ENCODE results near the gene ZNF17. TPM values are rescaled to one million over a fixed set of nuclear protein-coding genes. Genes with fewer than 3 reads are reported as not detected.
A peak's percentile ranks its signal among the peaks of the same experiment; 100 is the strongest.

Gene ZNF17
- total RNA-seq, 3 donors from 2014 or later, result 10.5 to 22.0 (median 11.2) TPM

DNA sequence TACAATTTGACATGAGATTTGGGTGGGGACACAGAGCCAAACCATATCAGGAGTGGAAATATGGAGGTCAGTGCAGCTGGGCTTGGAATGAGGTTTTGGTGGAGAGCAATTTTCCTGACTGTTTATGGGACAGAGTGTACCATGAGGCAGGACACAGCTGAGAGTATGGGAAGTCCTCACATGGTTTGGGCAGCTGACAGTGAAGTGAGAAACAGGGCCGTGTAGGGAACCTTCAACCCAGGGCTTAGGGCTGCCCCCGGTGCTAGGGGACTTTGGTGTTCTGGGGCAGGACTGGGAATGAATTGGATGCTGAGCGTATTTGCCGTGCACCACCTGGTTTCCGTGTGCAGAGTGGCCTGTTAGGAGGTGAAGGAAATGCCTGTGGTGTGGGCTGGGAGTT lies 15.3 kb upstream of the ZNF17 start:
- Histone ChIP-seq H3K9me3 (peaks cover 47 to 70% of the 10 kb centered on the region in 2 donors), H3K4me1 (no peaks in the 10 kb centered on the region), H3K4me3 (no peak overlapping the region), H3K36me3 (peaks cover 27% of the 10 kb centered on the region), H3K27ac (no peak overlapping the region), H3K27me3 (no peaks in the 10 kb centered on the region)
- no peak for DNase-seq (ENCODE audit: low spot score in 2 of 2)
- TF ChIP-seq, protein P1, sequence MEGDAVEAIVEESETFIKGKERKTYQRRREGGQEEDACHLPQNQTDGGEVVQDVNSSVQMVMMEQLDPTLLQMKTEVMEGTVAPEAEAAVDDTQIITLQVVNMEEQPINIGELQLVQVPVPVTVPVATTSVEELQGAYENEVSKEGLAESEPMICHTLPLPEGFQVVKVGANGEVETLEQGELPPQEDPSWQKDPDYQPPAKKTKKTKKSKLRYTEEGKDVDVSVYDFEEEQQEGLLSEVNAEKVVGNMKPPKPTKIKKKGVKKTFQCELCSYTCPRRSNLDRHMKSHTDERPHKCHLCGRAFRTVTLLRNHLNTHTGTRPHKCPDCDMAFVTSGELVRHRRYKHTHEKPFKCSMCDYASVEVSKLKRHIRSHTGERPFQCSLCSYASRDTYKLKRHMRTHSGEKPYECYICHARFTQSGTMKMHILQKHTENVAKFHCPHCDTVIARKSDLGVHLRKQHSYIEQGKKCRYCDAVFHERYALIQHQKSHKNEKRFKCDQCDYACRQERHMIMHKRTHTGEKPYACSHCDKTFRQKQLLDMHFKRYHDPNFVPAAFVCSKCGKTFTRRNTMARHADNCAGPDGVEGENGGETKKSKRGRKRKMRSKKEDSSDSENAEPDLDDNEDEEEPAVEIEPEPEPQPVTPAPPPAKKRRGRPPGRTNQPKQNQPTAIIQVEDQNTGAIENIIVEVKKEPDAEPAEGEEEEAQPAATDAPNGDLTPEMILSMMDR (IDR thresholded peaks at IDR 0.05), result no peak
- TF ChIP-seq POLR2A (IDR thresholded peaks at IDR 0.05) (no peak), POLR2AphosphoS5 (IDR thresholded peaks at IDR 0.05) (no peak)
- intact Hi-C loops (cut with DNase I; ENCODE audit: low total_unique reads), result no loop called here

DNA sequence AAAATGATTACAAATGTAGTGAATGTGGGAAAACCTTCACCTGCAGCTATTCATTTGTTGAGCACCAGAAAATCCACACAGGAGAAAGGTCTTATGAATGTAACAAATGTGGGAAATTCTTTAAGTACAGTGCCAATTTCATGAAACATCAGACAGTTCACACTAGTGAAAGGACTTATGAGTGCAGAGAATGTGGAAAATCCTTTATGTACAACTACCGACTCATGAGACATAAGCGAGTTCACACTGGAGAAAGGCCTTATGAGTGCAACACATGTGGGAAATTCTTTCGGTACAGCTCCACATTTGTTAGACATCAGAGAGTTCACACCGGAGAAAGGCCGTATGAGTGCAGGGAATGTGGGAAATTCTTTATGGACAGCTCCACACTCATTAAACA lies 12.1 kb upstream of the ZNF17 start:
- no peaks in the 10 kb centered on the region for H3K4me1 ChIP-seq
- intact Hi-C loops (cut with DNase I; ENCODE audit: low total_unique reads), result no loop called here
- peaks cover 76 to 83% of the 10 kb centered on the region in 2 donors for H3K9me3 ChIP-seq
- no peaks in the 10 kb centered on the region for H3K27me3 ChIP-seq
- DNase-seq (ENCODE audit: low spot score in 2 of 2), result no peak
- TF ChIP-seq, protein P1 (IDR thresholded peaks at IDR 0.05), result no peak
- TF ChIP-seq POLR2AphosphoS5 (IDR thresholded peaks at IDR 0.05), result no peak
- no peak overlapping the region for H3K27ac ChIP-seq
- H3K4me3 ChIP-seq, result no peak overlapping the region
- peaks cover 27% of the 10 kb centered on the region for H3K36me3 ChIP-seq

DNA sequence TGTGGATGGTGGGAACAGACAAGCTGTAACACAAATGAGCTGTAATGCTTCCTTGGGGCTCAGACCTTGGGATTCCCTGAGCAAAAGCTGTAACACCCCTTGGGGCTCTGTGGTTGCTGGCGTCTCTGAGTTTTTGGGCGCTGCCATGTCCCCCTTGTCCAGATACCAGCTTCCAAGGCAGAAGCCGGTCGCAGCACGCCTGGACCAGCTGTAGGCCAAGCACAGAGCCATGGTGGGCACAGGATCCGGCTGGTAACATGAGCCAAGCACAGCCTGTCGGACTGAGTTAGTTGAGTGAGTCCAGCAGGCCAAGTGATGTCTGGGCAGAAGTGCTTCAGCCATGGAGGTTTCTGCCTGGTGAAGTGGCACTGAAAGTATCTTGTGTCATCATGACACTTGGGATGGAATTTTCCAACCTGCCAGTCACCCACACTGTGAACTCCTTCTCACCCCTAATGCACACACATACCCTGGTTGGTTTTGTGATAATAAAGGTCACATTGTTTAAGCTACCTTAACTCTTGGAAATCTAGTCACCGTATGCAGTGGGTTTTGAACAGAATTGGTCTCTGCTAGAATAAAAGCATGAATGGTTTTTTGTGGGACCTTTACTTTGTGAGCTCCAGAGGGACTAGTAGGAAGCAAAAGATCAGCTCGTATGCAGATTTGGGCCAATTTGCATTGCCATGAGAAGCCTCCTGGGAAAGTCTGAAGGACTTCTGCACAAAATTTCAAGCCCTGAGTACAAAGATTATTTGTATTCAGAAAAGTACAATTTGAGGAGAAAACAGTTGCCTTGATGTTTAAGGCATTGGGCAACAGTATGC lies 7.0 kb upstream of the ZNF17 start:
- intact Hi-C loops (cut with DNase I; ENCODE audit: low total_unique reads), result no loop called here
- H3K9me3 ChIP-seq, result peaks cover 47% of the 10 kb centered on the region in 2 donors
- no peaks in the 10 kb centered on the region for H3K4me1 ChIP-seq
- DNase-seq (ENCODE audit: low spot score in 2 of 2), result no peak
- H3K36me3 ChIP-seq, result peaks cover 6% of the 10 kb centered on the region
- no peak for TF ChIP-seq POLR2AphosphoS5 (IDR thresholded peaks at IDR 0.05)
- no peak for TF ChIP-seq POLR2A (IDR thresholded peaks at IDR 0.05)
- TF ChIP-seq, protein P1 (IDR thresholded peaks at IDR 0.05), result no peak
- H3K27me3 ChIP-seq, result no peaks in the 10 kb centered on the region
- no peak overlapping the region for H3K4me3 ChIP-seq
- H3K27ac ChIP-seq, result no peak overlapping the region

DNA sequence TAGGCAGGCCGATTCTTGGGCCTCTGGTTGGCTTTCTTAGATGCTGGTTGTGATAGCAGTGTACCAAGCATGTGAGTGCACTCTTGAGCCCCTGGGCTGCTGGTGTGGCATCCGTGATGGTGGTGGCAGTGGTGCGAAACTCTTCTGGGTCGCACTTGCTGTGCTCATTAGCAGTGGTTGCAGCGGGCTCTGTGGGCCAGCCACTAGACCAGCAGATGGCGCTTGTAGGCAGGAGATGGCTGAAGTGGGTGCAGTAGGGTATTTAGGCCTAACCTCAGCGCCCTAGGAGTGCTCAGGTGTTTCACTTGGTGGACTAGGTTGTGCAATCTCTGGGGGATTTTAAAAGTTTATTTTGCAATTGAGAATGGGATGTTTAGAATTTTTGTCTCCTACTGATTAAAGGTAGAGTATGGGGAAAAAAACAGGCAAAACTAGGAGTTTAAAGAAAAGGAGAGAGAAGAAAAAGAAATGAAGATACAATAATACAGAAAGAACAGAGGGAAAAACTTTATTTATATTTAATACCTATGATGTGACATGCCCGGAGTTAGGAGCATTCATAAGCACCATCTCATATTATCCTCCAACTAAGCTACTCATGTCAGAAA lies 4.3 kb upstream of the ZNF17 start:
- DNase-seq (ENCODE audit: low spot score in 2 of 2), result peak; percentile 24 to 62
- no peaks in the 10 kb centered on the region for H3K4me1 ChIP-seq
- peaks cover 21 to 31% of the 10 kb centered on the region in 2 donors for H3K9me3 ChIP-seq
- no peak overlapping the region for H3K27ac ChIP-seq
- no peak for TF ChIP-seq POLR2A (IDR thresholded peaks at IDR 0.05)
- TF ChIP-seq, protein P1 (IDR thresholded peaks at IDR 0.05), result peak in 2 of 3 donors; percentile 40 to 43
- no peaks in the 10 kb centered on the region for H3K36me3 ChIP-seq
- H3K27me3 ChIP-seq, result no peaks in the 10 kb centered on the region
- no peak overlapping the region for H3K4me3 ChIP-seq
- intact Hi-C loops (cut with DNase I; ENCODE audit: low total_unique reads), result no loop called here

DNA sequence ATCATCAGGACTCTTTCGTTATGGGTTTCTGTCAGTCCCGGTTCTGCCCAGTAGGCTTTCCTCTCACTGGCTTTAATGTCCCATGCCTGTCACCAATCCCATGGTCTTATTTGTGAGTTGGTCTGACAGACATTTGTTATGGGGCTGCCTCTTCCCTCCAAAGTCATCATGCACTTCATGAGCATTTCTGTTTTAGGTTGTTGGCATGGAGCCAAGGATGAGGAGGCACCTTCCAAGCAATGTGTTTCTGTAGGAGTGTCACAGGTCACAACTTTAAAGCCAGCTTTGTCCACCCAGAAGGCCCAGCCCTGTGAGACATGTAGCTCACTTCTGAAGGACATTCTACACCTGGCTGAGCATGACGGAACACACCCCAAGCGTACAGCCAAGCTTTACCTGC lies 8.5 kb downstream of the ZNF17 start:
- peaks cover 26% of the 10 kb centered on the region for H3K36me3 ChIP-seq
- intact Hi-C loops (cut with DNase I; ENCODE audit: low total_unique reads), result no loop called here
- no peak for TF ChIP-seq POLR2A (IDR thresholded peaks at IDR 0.05)
- no peak for TF ChIP-seq POLR2AphosphoS5 (IDR thresholded peaks at IDR 0.05)
- TF ChIP-seq, protein P1 (IDR thresholded peaks at IDR 0.05), result no peak
- no peaks in the 10 kb centered on the region for H3K27me3 ChIP-seq
- H3K27ac ChIP-seq, result no peak overlapping the region
- no peaks in the 10 kb centered on the region for H3K4me1 ChIP-seq
- no peak overlapping the region for H3K4me3 ChIP-seq
- H3K9me3 ChIP-seq, result peaks cover 73 to 88% of the 10 kb centered on the region in 2 donors
- no peak for DNase-seq (ENCODE audit: low spot score in 2 of 2)
